Osteoblast (primary cell): ENCODE results near the gene ULK2. TPM values are rescaled to one million over a fixed set of nuclear protein-coding genes. Genes with fewer than 3 reads are reported as not detected.

Source experiments
- DNase-seq: peaks from one replicate; pipeline ENCODE4 v3.0.0; 2011; ENCODE audit warnings: low spot score, mixed read lengths; ENCODE audit not compliant: insufficient read length; ENCODE audit errors: missing footprints
- H2AFZ ChIP-seq: 2 replicates; pipeline ENCODE4 v1.6.0; 2011; ENCODE audit warnings: mild to moderate bottlenecking, low read length
- H3K27ac ChIP-seq: 2 replicates; pipeline ENCODE4 v1.5.1; 2011; ENCODE audit warnings: mild to moderate bottlenecking, low read depth, low read length, moderate library complexity
- H3K27me3 ChIP-seq: 2 replicates; pipeline ENCODE4 v1.6.0; 2012; ENCODE audit warnings: mild to moderate bottlenecking, control low read depth, inconsistent platforms, low read length, moderate library complexity; ENCODE audit not compliant: insufficient read depth
- H3K36me3 ChIP-seq: 2 replicates; pipeline ENCODE4 v1.5.1; 2011; ENCODE audit warnings: mild to moderate bottlenecking, low read length, control low read depth, moderate library complexity; ENCODE audit not compliant: insufficient read depth
- H3K4me1 ChIP-seq: 2 replicates; pipeline ENCODE4 v1.5.1; 2011; ENCODE audit warnings: mild to moderate bottlenecking, low read length, control low read depth, moderate library complexity; ENCODE audit not compliant: insufficient read depth
- H3K4me2 ChIP-seq: 2 replicates; pipeline ENCODE4 v1.6.0; 2011; ENCODE audit warnings: mild to moderate bottlenecking, low read length; ENCODE audit not compliant: insufficient read depth
- H3K4me3 ChIP-seq: fragments of 200-600 bp; sonication (generic); 3 replicates; pipeline ENCODE4 v1.5.1; 2012; ENCODE audit warnings: mild to moderate bottlenecking, low read length, inconsistent platforms; ENCODE audit not compliant: insufficient read depth
- H3K79me2 ChIP-seq: 2 replicates; pipeline ENCODE4 v1.6.0; 2012; ENCODE audit warnings: mild to moderate bottlenecking, low read length, control low read depth, inconsistent platforms; ENCODE audit not compliant: insufficient read depth
- H3K9me3 ChIP-seq: 2 replicates; pipeline ENCODE4 v1.5.1; 2011; ENCODE audit warnings: low read depth, low read length, control low read depth
- H4K20me1 ChIP-seq: 2 replicates; pipeline ENCODE4 v1.6.0; 2012; ENCODE audit warnings: mild to moderate bottlenecking, low read length, control low read depth; ENCODE audit not compliant: insufficient read depth
- CTCF ChIP-seq: IDR thresholded peaks from 2 replicates; pipeline ENCODE4 v1.5.1; 2011; ENCODE audit warnings: mild to moderate bottlenecking, low read depth, low read length, moderate library complexity; ENCODE audit errors: extremely low read depth
- total RNA-seq: library from RNA; depleted of rRNA; stranded (reverse); fragments of >200 nt; gene quantifications from 2 replicates; pipeline ENCODE4 v1.2.3, GENCODE V29; 2012

ULK2 gene
- total RNA-seq, 1 donor = 27.5 TPM

- no peaks in the 10 kb centered on the region for H3K27me3 ChIP-seq
- peaks cover 4% of the 10 kb centered on the region for H3K4me1 ChIP-seq
- TF ChIP-seq CTCF = no peak
- DNase-seq = no peak
- no peaks in the 10 kb centered on the region for H4K20me1 ChIP-seq
- no peak overlapping the region for H3K4me3 ChIP-seq
- H3K27ac ChIP-seq = no peak overlapping the region
- H3K79me2 ChIP-seq = no peaks in the 10 kb centered on the region
- no peak overlapping the region for H2AFZ ChIP-seq
- no peaks in the 10 kb centered on the region for H3K36me3 ChIP-seq
- H3K9me3 ChIP-seq = no peaks in the 10 kb centered on the region
- no peak overlapping the region for H3K4me2 ChIP-seq
Measured at GRCh38 chr17:19760746-19761145, 107.0 kb downstream of the ULK2 start.

- H3K36me3 ChIP-seq = no peaks in the 10 kb centered on the region
- H3K4me1 ChIP-seq = peaks cover 4% of the 10 kb centered on the region
- H3K4me2 ChIP-seq = no peak overlapping the region
- H3K4me3 ChIP-seq = no peak overlapping the region
- DNase-seq = peak; percentile 66
- H3K9me3 ChIP-seq = no peaks in the 10 kb centered on the region
- H3K27ac ChIP-seq = no peak overlapping the region
- no peak for TF ChIP-seq CTCF
- H2AFZ ChIP-seq = no peak overlapping the region
- H3K79me2 ChIP-seq = no peaks in the 10 kb centered on the region
- no peaks in the 10 kb centered on the region for H3K27me3 ChIP-seq
- no peaks in the 10 kb centered on the region for H4K20me1 ChIP-seq
Measured at GRCh38 chr17:19759568-19760549, 107.9 kb downstream of the ULK2 start.

GRCh38 chr17:19757536-19758180 is 110.1 kb downstream of the ULK2 start:
- no peak overlapping the region for H2AFZ ChIP-seq
- peaks cover 19% of the 10 kb centered on the region for H3K4me1 ChIP-seq
- TF ChIP-seq CTCF = no peak

GRCh38 chr17:19756546-19756945 is 111.2 kb downstream of the ULK2 start:
- Histone ChIP-seq H3K9me3 (no peaks in the 10 kb centered on the region), H3K79me2 (no peaks in the 10 kb centered on the region), H3K4me2 (no peak overlapping the region), H3K27ac (no peak overlapping the region), H3K4me1 (peaks cover 18% of the 10 kb centered on the region), H3K36me3 (no peaks in the 10 kb centered on the region), H4K20me1 (no peaks in the 10 kb centered on the region), H3K4me3 (no peak overlapping the region), H2AFZ (no peak overlapping the region), H3K27me3 (no peaks in the 10 kb centered on the region)
- no peak for TF ChIP-seq CTCF
- DNase-seq = peak; percentile 43

More at GRCh38 chr17:19757536-19758180, 110.1 kb downstream of the ULK2 start:
- Histone ChIP-seq H3K79me2 (no peaks in the 10 kb centered on the region), H4K20me1 (no peaks in the 10 kb centered on the region), H3K36me3 (no peaks in the 10 kb centered on the region), H3K9me3 (no peaks in the 10 kb centered on the region), H3K4me3 (no peak overlapping the region), H3K27me3 (no peaks in the 10 kb centered on the region), H3K27ac (no peak overlapping the region), H3K4me2 (no peak overlapping the region)
- peak; percentile 74 for DNase-seq
